ENCODE measurements around the gene HADHA.
A peak's percentile ranks its signal among the peaks of the same experiment; 100 is the strongest.

The HADHA gene

GRCh38 chr2:26187537-26188104 is 56.8 kb downstream of the HADHA start:
- TF ChIP-seq, protein P1, sequence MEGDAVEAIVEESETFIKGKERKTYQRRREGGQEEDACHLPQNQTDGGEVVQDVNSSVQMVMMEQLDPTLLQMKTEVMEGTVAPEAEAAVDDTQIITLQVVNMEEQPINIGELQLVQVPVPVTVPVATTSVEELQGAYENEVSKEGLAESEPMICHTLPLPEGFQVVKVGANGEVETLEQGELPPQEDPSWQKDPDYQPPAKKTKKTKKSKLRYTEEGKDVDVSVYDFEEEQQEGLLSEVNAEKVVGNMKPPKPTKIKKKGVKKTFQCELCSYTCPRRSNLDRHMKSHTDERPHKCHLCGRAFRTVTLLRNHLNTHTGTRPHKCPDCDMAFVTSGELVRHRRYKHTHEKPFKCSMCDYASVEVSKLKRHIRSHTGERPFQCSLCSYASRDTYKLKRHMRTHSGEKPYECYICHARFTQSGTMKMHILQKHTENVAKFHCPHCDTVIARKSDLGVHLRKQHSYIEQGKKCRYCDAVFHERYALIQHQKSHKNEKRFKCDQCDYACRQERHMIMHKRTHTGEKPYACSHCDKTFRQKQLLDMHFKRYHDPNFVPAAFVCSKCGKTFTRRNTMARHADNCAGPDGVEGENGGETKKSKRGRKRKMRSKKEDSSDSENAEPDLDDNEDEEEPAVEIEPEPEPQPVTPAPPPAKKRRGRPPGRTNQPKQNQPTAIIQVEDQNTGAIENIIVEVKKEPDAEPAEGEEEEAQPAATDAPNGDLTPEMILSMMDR (IDR thresholded peaks at IDR 0.05; ENCODE audit: low read length): no peak
- no peak for TF ChIP-seq EZH2 (IDR thresholded peaks at IDR 0.05; ENCODE audit: borderline replicate concordance, low read length)
- H3K9ac ChIP-seq (ENCODE audit: low read length): no peak overlapping the region
- no peaks in the 10 kb centered on the region for H3K79me2 ChIP-seq (ENCODE audit: insufficient read depth, low read length)
- H3K4me1 ChIP-seq (ENCODE audit: insufficient read depth, low read length, severe bottlenecking): peaks cover 12% of the 10 kb centered on the region
- H3K36me3 ChIP-seq (ENCODE audit: insufficient read depth, low read length): peaks cover 22% of the 10 kb centered on the region
- H3K4me3 ChIP-seq (ENCODE audit: low read depth, low read length, poor library complexity, severe bottlenecking): no peak overlapping the region
- no peak overlapping the region for H3K27ac ChIP-seq (ENCODE audit: low read depth, low read length, poor library complexity, severe bottlenecking)
- H3F3A ChIP-seq (ENCODE audit: insufficient read depth, low read length): no peaks in the 10 kb centered on the region
- H3K27me3 ChIP-seq (ENCODE audit: insufficient read depth, low read length): 0 out of 2 replicates have a peak, but pooled peaks cover 7% of the 10 kb centered on the region
- H3K9me2 ChIP-seq (ENCODE audit: low read depth, low read length): no peaks in the 10 kb centered on the region
- no peak overlapping the region for H3K4me2 ChIP-seq (ENCODE audit: low read length)
- H2AFZ ChIP-seq (ENCODE audit: low read length): no peak overlapping the region
- no peaks in the 10 kb centered on the region for H4K20me1 ChIP-seq (ENCODE audit: insufficient read depth, low read length)
- H3K9me3 ChIP-seq (ENCODE audit: low read length): no peaks in the 10 kb centered on the region

DNA sequence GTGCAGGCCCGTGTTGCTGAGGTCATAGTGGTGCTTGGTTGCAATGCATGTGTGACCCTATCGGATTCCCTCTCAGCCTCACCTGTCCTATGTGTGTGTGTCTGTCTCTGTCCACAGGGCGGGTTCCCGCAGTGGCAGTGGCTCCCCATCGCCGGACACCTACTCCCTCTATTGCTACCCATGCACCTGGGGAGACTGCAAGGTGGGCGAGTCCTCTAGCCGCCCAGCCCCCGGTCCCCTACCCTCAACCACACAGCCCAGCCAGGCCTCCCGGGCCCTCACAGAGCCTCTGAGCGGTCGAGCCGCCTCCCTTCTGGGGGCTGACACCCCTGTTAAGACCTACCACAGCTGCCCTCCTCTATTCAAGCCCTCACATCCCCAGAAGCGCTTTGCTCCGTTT is 57.3 kb downstream of the HADHA start:
- no peak overlapping the region for H3K4me3 ChIP-seq (ENCODE audit: low read depth, low read length, poor library complexity, severe bottlenecking)
- no peak overlapping the region for H2AFZ ChIP-seq (ENCODE audit: low read length)
- H3K4me1 ChIP-seq (ENCODE audit: insufficient read depth, low read length, severe bottlenecking): peaks cover 12% of the 10 kb centered on the region
- TF ChIP-seq EZH2 (IDR thresholded peaks at IDR 0.05; ENCODE audit: borderline replicate concordance, low read length): no peak
- TF ChIP-seq, protein P1 (IDR thresholded peaks at IDR 0.05; ENCODE audit: low read length): no peak
- H3K9me2 ChIP-seq (ENCODE audit: low read depth, low read length): no peaks in the 10 kb centered on the region
- 0 out of 2 replicates have a peak, but pooled peaks cover 7% of the 10 kb centered on the region for H3K27me3 ChIP-seq (ENCODE audit: insufficient read depth, low read length)
- no peaks in the 10 kb centered on the region for H4K20me1 ChIP-seq (ENCODE audit: insufficient read depth, low read length)
- no peak overlapping the region for H3K9ac ChIP-seq (ENCODE audit: low read length)
- no peaks in the 10 kb centered on the region for H3F3A ChIP-seq (ENCODE audit: insufficient read depth, low read length)
- H3K27ac ChIP-seq (ENCODE audit: low read depth, low read length, poor library complexity, severe bottlenecking): no peak overlapping the region
- H3K79me2 ChIP-seq (ENCODE audit: insufficient read depth, low read length): no peaks in the 10 kb centered on the region
- peaks cover 18% of the 10 kb centered on the region for H3K36me3 ChIP-seq (ENCODE audit: insufficient read depth, low read length)
- no peak overlapping the region for H3K4me2 ChIP-seq (ENCODE audit: low read length)
- no peaks in the 10 kb centered on the region for H3K9me3 ChIP-seq (ENCODE audit: low read length)

DNA sequence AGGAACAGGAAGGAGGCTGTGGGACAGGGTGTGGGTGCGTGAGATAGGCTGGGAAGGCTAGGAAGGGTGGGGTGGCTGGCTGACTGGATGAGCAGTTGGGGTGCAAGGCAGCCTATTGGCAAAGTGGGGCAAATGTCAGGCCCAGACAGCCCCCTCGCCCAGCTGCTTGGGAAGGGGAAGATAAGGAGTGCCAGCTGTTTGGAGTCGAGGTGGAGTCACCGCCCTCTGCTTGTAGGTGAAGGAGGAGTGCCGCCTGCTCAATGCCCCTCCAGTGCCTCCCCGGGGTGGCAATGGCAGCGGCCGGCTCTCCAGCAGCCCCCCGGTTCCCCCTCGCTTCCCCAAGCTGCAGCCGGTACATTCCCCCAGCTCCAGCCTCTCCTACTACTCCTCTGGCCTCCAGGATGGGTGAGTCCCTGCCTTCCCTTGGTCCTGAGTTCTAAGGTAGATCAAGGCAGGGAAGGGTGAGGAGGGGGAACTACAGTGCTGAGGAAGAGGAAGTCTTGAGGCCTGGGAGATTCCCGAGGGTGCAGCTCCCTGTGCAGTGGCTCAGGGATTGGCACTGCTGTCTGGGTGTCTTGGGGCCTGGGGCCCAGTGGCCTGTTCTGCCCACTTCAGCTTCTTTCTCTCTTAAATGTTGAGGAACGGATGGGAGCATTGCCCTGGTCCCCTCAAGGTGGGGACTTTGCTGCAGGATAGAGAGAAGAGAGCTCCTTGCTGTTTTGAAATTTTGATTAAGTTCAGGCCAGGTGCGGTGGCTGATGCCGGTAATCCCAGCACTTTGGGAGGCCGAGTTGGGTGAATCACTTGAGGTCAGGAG is 58.3 kb downstream of the HADHA start:
- no peaks in the 10 kb centered on the region for H3F3A ChIP-seq (ENCODE audit: insufficient read depth, low read length)
- 0 out of 2 replicates have a peak, but pooled peaks cover 7% of the 10 kb centered on the region for H3K27me3 ChIP-seq (ENCODE audit: insufficient read depth, low read length)
- H3K4me3 ChIP-seq (ENCODE audit: low read depth, low read length, poor library complexity, severe bottlenecking): peak overlapping the region; percentile 64
- peak overlapping the region; percentile 69; the same call in 1 of the 2 replicates for H3K4me2 ChIP-seq (ENCODE audit: low read length)
- peaks cover 12% of the 10 kb centered on the region for H3K4me1 ChIP-seq (ENCODE audit: insufficient read depth, low read length, severe bottlenecking)
- H3K79me2 ChIP-seq (ENCODE audit: insufficient read depth, low read length): no peaks in the 10 kb centered on the region
- H3K9ac ChIP-seq (ENCODE audit: low read length): no peak overlapping the region
- no peaks in the 10 kb centered on the region for H3K9me3 ChIP-seq (ENCODE audit: low read length)
- TF ChIP-seq, protein P1 (IDR thresholded peaks at IDR 0.05; ENCODE audit: low read length): no peak
- no peak for TF ChIP-seq EZH2 (IDR thresholded peaks at IDR 0.05; ENCODE audit: borderline replicate concordance, low read length)
- H3K9me2 ChIP-seq (ENCODE audit: low read depth, low read length): no peaks in the 10 kb centered on the region
- H2AFZ ChIP-seq (ENCODE audit: low read length): no peak overlapping the region
- no peaks in the 10 kb centered on the region for H4K20me1 ChIP-seq (ENCODE audit: insufficient read depth, low read length)
- peaks cover 9% of the 10 kb centered on the region for H3K36me3 ChIP-seq (ENCODE audit: insufficient read depth, low read length)
- no peak overlapping the region for H3K27ac ChIP-seq (ENCODE audit: low read depth, low read length, poor library complexity, severe bottlenecking)
